GM12878 (cell line): ENCODE data around the gene USE1. TPM values are rescaled to one million over a fixed set of nuclear protein-coding genes. Genes with fewer than 3 reads are reported as not detected.

Experiments used
- BCLAF1 ChIP-seq: fragments of 450-650 bp; IDR thresholded peaks from 2 replicates; pipeline ENCODE4 v1.6.1; 2017; ENCODE audit warnings: antibody characterized with exemption, mild to moderate bottlenecking, moderate library complexity
- CREB1 ChIP-seq: IDR thresholded peaks from 2 replicates; pipeline ENCODE4 v1.6.1; 2012; ENCODE audit warnings: low read depth, mild to moderate bottlenecking, inconsistent platforms
- CREM ChIP-seq: IDR thresholded peaks from 2 replicates; pipeline ENCODE4 v1.6.1; 2014; ENCODE audit warnings: antibody characterized with exemption, low read depth
- E2F8 ChIP-seq: fragments of 450-650 bp; IDR thresholded peaks from 2 replicates; pipeline ENCODE4 v1.6.1; 2018; ENCODE audit warnings: mild to moderate bottlenecking, low read depth, moderate library complexity; ENCODE audit not compliant: partially characterized antibody
- EZH2 ChIP-seq: IDR thresholded peaks from 2 replicates; pipeline ENCODE4 v1.6.1; 2012; ENCODE audit warnings: low read depth, mild to moderate bottlenecking, control low read depth, inconsistent platforms, low read length, borderline replicate concordance; ENCODE audit not compliant: control insufficient read depth
- HDAC6 ChIP-seq: fragments of 200-600 bp; sonication (generic); IDR thresholded peaks from one replicate; pipeline ENCODE4 v1.8.0; 2017; ENCODE audit warnings: antibody characterized with exemption; ENCODE audit not compliant: unreplicated experiment
- JUND ChIP-seq: IDR thresholded peaks from 2 replicates; pipeline ENCODE4 v1.6.1; 2012; ENCODE audit warnings: low read depth, mild to moderate bottlenecking, low read length, improper control_type of control experiment, moderate library complexity
- KDM1A ChIP-seq: fragments of 200-600 bp; sonication (generic); IDR thresholded peaks from 2 replicates; pipeline ENCODE4 v1.6.1; 2016; ENCODE audit warnings: borderline replicate concordance
- LARP7 ChIP-seq: fragments of 450-650 bp; IDR thresholded peaks from 2 replicates; pipeline ENCODE4 v1.6.1; 2017; ENCODE audit warnings: mild to moderate bottlenecking
- MYB ChIP-seq: fragments of 150-350 bp; IDR thresholded peaks from 2 replicates; pipeline ENCODE4 v1.6.1; 2014; ENCODE audit warnings: mild to moderate bottlenecking, low read depth, low read length, borderline replicate concordance
- NFYB ChIP-seq: IDR thresholded peaks from 2 replicates; pipeline ENCODE4 v1.6.1; 2011; ENCODE audit warnings: low read depth, mild to moderate bottlenecking, low read length, improper control_type of control experiment, moderate library complexity; ENCODE audit not compliant: insufficient read depth
- NRF1 ChIP-seq: conservative IDR thresholded peaks from 2 replicates; pipeline ENCODE4 v1.6.1; 2011; ENCODE audit warnings: mild to moderate bottlenecking, low read depth, low read length, improper control_type of control experiment
- PAX8 ChIP-seq: fragments of 450-650 bp; IDR thresholded peaks from 2 replicates; pipeline ENCODE4 v1.6.1; 2017; ENCODE audit warnings: mild to moderate bottlenecking, moderate library complexity
- POLR2A ChIP-seq: IDR thresholded peaks from 2 replicates; pipeline ENCODE4 v1.6.1; 2011; ENCODE audit warnings: low read depth, mild to moderate bottlenecking, low read length
- RAD51 ChIP-seq: fragments of 450-650 bp; IDR thresholded peaks from 2 replicates; pipeline ENCODE4 v1.6.1; 2016; ENCODE audit warnings: moderate library complexity, mild to moderate bottlenecking, inconsistent platforms
- RB1 ChIP-seq: fragments of 450-650 bp; formaldehyde crosslinking; IDR thresholded peaks from 2 replicates; pipeline ENCODE4 v1.6.1; 2017; ENCODE audit warnings: mild to moderate bottlenecking, borderline replicate concordance
- REST ChIP-seq: IDR thresholded peaks from 2 replicates; pipeline ENCODE4 v1.6.1; 2012; ENCODE audit warnings: mild to moderate bottlenecking, low read depth, low read length
- RFX5 ChIP-seq: IDR thresholded peaks from 2 replicates; pipeline ENCODE4 v1.6.1; 2011; ENCODE audit warnings: low read depth, low read length, improper control_type of control experiment
- SMARCA5 ChIP-seq: fragments of 450-650 bp; IDR thresholded peaks from 2 replicates; pipeline ENCODE4 v1.6.1; 2017; ENCODE audit warnings: mild to moderate bottlenecking
- SP1 ChIP-seq: IDR thresholded peaks from one replicate; pipeline ENCODE4 v1.6.1; 2011; ENCODE audit warnings: low read depth, low read length
- SREBF2 ChIP-seq: IDR thresholded peaks from 2 replicates; pipeline ENCODE4 v1.6.1; 2012; ENCODE audit warnings: mild to moderate bottlenecking, low read length
- TAF1 ChIP-seq: IDR thresholded peaks from 2 replicates; pipeline ENCODE4 v1.6.1; 2011; ENCODE audit warnings: mild to moderate bottlenecking, low read depth, low read length, borderline replicate concordance
- TCF12 ChIP-seq: IDR thresholded peaks from 2 replicates; pipeline ENCODE4 v1.6.1; 2011; ENCODE audit warnings: low read depth, mild to moderate bottlenecking, low read length
- YBX1 ChIP-seq: fragments of 450-650 bp; IDR thresholded peaks from 2 replicates; pipeline ENCODE4 v1.6.1; 2016; ENCODE audit warnings: antibody characterized with exemption
- ZNF622 ChIP-seq: fragments of 450-650 bp; IDR thresholded peaks from 2 replicates; pipeline ENCODE4 v1.6.1; 2017; ENCODE audit warnings: mild to moderate bottlenecking, inconsistent platforms
- polyA plus RNA-seq, 11 experiments: library from polyadenylated mRNA; depleted of rRNA in 4 of 11; unstranded in 6 of 11; stranded (reverse) in 5 of 11; fragments of >200 nt; fragmentation: Nextera tagmentation in 4 of 11; fragmentation: Illumina TruSeq in 1 of 11; extraction: Ambion mirVana in 4 of 11; extraction: Trizol in 1 of 11; gene quantifications; 1 replicate in 1 of 11; 2 replicates in 10 of 11; pipeline versions ENCODE4 v1.2.1 to v1.2.3, GENCODE V29; 2011 to 2016; ENCODE audit warnings: inconsistent platforms in 2 of 11, missing spikeins in 2 of 11, low read depth in 1 of 11
- total RNA-seq, 4 experiments: library from RNA; depleted of rRNA in 3 of 4; stranded (reverse); fragments of >200 nt in 3 of 4; fragmentation: Illumina TruSeq in 1 of 4; extraction: Trizol in 1 of 4; gene quantifications; 2 replicates each; pipeline versions ENCODE4 v1.2.1 to v1.2.3, GENCODE V29; 2013 to 2021

Gene USE1
- total and polyA plus RNA-seq, 10 of the 15 experiments (the other 5 are each of a cell fraction or from before 2014, with no cell fraction given): 9.7 to 24.0 (median 16.1) TPM

- TF ChIP-seq RAD51: no peak
- TF ChIP-seq PAX8: no peak
- TF ChIP-seq MYB: no peak
- TF ChIP-seq LARP7: peak; percentile 99
- TF ChIP-seq SMARCA5: peak; percentile 99
- no peak for TF ChIP-seq YBX1
- TF ChIP-seq SP1: no peak
- TF ChIP-seq TCF12: no peak
- TF ChIP-seq RB1: peak; percentile 82; the same call in 1 of the 2 replicates
- TF ChIP-seq RFX5: no peak
- peak; percentile 57 for TF ChIP-seq HDAC6
- no peak for TF ChIP-seq REST
- TF ChIP-seq NRF1: peak; percentile 25; the same call in 1 of the 2 replicates
- TF ChIP-seq CREB1: no peak
- TF ChIP-seq BCLAF1: no peak
- no peak for TF ChIP-seq NFYB
- TF ChIP-seq E2F8: no peak
- TF ChIP-seq SREBF2: no peak
- no peak for TF ChIP-seq CREM
- no peak for TF ChIP-seq TAF1
- TF ChIP-seq JUND: no peak
- TF ChIP-seq EZH2: no peak
- no peak for TF ChIP-seq KDM1A
- TF ChIP-seq ZNF622: no peak
- peak; percentile 39 for TF ChIP-seq POLR2A
These were observed 20.3 kb downstream of the USE1 start (continued) for GRCh38 chr19:17235300-17235970.
